Stimulated activated CD8-positive, alpha-beta memory T cell treated with anti-CD3 and anti-CD28 coated beads, Interleukin-15, amount 100 ng/mL, for 1 hour (primary cell): ENCODE data around the gene GCFC2.
"Not testable (repeated sequence)": the region's sequence is repeated elsewhere in the genome, so short reads cannot be mapped to it uniquely, and the experiment has no call there.

Source experiments
- DNase-seq: peaks from one replicate; pipeline ENCODE4 v3.0.0-alpha.2; 2020; ENCODE audit warnings: low read depth

GCFC2 gene

DNA sequence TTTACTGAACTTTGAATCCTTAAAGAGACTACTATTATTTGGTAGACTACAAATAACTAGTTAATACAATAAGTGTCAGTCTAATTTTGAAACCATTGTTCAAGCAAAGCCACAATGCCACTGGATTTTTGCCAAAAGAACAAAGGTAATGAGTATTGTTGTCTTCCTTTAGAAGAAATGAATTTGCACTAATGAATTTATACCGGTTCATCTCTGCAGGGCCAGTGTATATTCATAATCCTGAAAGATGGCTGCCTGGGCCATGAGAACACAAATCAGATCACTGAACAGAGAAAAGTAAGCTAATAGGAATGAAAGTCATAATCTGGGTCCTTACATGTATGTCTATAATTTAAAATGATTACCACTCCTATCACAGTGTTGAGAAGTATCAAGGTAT lies 31.2 kb downstream of the GCFC2 start:
- DNase-seq: no peak

GRCh38 chr2:75676464-75676863 lies 34.3 kb downstream of the GCFC2 start:
- no peak for DNase-seq

GRCh38 chr2:75675908-75676307 lies 34.8 kb downstream of the GCFC2 start:
- DNase-seq: no peak

- DNase-seq: not testable (repeated sequence)
Measured at GRCh38 chr2:75675423-75675822, 35.3 kb downstream of the GCFC2 start.

- DNase-seq: no peak
Measured at GRCh38 chr2:75667884-75668283, 42.8 kb downstream of the GCFC2 start.

- DNase-seq: no peak
Measured at GRCh38 chr2:75666911-75667310, 43.8 kb downstream of the GCFC2 start.

DNA sequence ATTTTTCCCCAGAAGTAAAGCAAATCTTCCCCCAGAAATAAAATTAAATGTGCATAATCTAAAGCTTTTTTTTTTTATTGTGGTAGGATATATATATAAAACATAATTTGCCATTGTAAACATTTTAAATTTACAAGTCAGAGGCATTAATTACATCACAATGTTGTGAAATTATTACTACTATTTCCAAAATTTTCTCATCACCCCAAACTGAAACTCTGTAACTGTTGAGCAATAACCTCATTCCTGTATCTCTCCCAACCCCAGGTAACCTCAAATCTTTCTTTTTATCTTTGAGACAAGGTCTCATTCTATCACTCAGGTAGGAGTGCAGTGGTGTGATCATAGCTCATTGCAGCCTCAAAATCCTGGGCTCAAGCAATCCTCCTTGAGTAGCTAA lies 52.9 kb downstream of the GCFC2 start:
- DNase-seq: no peak

DNA sequence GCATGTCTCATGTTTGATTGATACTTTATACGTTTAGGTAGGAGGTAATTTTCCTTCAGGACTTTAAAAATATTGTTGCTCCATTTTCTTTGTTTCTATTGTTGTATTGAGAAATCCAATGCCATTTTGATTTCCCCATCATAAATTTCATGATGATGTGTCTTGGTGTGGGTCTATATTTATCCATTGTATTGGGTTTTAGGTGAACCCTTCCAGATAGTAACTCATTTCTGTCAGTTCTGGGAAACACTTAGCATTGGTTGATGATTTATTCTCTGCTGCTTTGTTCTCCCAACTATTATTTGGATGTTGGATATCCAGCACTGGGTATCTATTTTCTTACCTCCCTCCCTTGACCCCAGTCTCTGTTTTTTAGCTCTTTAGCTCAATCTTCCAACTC lies 54.2 kb downstream of the GCFC2 start:
- no peak for DNase-seq

GRCh38 chr2:75655861-75656260 lies 54.9 kb downstream of the GCFC2 start:
- DNase-seq: no peak

DNA sequence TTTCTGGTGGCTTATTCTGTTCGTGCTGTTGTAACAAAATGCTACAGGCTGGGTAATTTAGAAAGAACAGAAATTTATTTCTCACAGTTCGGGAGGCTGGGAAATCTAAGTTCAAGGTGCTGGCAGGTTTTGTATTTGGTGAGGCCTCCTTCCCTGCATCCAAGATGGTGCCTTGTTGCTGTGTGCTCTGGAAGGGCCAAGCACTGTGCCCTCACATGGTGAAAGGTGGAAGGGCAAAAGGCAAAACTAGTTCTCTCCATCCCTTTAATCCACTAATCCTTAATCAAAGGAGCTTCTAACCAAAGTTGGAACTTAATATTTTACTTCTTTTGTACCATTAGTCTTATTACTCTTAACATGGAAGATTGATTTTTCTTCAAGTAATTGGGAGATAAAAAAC lies 56.7 kb downstream of the GCFC2 start:
- DNase-seq: no peak

DNA sequence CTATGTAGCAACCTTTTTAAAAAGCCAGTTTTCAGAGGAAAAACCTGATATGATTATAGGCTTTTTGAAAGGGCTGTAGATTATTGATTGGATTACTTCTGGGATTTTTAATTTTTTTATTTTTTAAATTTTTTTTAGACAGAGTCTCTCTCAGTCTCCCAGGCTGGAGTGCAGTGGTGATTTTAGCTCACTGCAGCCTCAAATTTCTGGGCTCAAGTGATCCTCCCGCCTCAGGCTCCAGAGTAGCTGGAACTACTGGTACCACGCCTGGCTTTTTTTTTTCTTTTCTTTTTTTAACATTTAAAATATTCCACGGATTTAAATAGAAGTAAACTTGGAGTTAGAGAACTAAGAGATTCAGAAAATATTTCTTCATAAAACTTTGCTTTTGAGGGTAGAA lies 62.9 kb downstream of the GCFC2 start:
- DNase-seq: no peak

DNA sequence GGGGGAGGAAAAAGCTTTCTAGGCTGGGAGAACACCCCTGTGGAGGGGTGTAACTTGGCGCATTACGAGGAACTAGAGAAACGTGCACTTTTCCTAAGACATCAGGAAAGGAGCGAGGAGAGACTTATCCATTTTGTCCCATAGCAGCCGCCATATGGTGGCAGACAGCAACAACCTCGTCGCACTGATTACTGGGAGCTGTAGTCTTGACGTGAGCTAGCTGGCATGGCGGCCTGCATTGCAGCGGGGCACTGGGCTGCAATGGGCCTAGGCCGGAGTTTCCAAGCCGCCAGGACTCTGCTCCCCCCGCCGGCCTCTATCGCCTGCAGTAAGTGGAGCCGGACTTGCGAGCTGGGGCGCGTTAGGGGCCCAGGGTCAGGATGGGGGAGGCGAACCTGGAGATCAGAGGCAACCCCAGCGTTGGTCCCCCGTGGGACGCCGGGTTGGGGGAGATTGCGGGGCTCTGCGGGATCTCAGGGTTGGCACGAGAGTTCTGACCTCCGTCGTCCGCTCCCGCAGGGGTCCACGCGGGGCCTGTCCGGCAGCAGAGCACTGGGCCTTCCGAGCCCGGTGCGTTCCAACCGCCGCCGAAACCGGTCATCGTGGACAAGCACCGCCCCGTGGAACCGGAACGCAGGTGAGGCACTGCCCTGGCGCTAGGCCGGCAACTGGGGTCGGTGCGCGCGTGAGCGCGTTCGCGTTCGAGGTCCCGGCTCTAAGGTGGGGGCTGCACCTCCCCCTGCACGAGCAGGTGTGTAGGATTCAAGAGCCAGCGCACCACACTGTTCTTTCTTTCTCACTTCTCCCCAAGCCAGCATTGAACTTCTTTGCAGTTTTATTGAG lies 63.9 kb downstream of the GCFC2 start, which contains the start of gene MRPL19:
TSS of gene MRPL19 (plus strand) at position 201 of the 843 bp plus-strand sequence. CDS start at position 226, 25 bp downstream.
- DNase-seq: peak; percentile 46

- DNase-seq: no peak
Measured at GRCh38 chr2:75646090-75646582, 64.6 kb downstream of the GCFC2 start.

DNA sequence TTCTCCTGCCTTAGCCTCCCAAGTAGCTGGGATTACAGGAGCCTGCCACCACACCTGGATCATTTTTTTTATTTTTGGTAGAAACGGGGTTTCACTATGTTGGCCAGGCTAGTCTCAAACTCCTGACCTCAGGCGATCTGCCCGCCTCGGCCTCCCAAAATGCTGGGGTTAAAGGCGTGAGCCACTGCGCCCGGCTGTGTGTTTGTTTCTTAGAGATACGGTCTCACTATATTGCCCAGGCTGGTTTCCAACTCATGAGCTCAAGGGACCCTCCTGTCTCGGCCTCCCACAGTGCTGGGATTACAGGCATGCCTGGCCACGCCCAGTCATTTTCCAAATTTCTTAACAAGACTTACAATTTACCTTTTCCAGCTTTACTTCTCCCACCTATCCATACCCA lies 65.1 kb downstream of the GCFC2 start:
- no peak for DNase-seq

GRCh38 chr2:75643980-75644379 lies 66.7 kb downstream of the GCFC2 start:
- DNase-seq: no peak

- no peak for DNase-seq
Measured at GRCh38 chr2:75641587-75641986, 69.1 kb downstream of the GCFC2 start.

DNA sequence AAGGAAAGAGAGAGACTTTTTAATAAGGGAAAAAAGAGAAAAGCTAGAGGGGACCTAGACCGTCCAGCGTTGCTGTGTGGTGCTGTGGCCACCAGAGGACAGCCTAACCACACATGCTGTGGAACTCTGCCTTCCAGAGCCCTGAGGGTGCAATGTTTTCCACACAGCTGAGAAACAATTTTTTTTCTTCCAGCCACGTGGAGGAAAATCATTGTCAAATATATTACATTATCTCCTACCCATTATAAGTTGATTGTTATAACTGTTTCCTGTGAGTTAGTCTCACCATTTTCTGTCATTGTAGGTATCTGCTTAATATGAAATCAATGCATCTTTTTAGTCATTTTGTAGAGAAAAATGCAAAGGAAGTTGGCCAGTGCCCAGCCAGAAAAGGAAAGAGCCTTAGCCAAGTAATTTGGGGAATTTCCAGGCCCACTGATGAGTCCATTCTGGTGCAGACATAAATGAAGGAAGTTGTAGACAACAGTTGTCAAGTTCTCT lies 70.0 kb downstream of the GCFC2 start:
- peak; percentile 27 for DNase-seq

- no peak for DNase-seq
Measured at GRCh38 chr2:75637568-75637967, 73.1 kb downstream of the GCFC2 start.

GRCh38 chr2:75634945-75635344 lies 75.8 kb downstream of the GCFC2 start:
- no peak for DNase-seq

- DNase-seq: no peak
Measured at GRCh38 chr2:75633620-75634019, 77.1 kb downstream of the GCFC2 start.

- no peak for DNase-seq
Measured at GRCh38 chr2:75632813-75633212, 77.9 kb downstream of the GCFC2 start.

GRCh38 chr2:75632091-75632701 lies 78.5 kb downstream of the GCFC2 start:
- DNase-seq: no peak

DNA sequence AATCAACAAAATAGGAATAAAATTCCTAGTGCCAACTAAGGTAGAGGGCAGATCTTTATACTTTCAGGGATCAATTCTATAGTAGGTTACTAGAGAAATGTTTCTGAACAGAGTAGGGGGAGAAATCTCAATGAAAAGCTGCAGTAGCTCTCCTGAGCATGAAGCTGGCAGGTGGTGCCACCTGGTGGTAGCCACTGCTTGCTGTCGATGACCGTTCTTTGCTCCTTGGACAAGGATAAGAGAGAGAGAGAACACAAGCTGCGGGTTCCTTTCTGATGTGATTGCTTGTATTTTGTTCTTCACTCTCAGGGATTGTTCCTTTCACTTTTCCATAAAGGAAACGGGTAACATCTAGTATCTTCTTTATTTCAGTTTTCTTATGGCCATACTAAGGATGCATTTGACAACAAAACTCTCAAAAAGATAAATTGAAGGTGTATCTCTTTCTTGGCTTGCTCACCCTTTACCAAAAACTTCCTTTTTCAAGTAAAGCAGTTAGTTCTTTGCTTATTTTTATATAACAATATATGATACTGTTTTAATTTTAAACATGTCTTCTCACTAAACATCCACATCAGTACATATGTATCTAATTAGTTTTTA lies 82.7 kb downstream of the GCFC2 start:
- peak; percentile 24 for DNase-seq
